Stimulated activated CD4-positive, alpha-beta T cell treated with anti-CD3 and anti-CD28 coated beads, Interleukin-12 subunit alpha, Interleukin-12 subunit beta, amount 100 ng/mL, for 48 hours (primary cell): ENCODE data around the gene SCAND1.
A peak's percentile ranks its signal among the peaks of the same experiment; 100 is the strongest.
"Not testable (repeated sequence)": the region's sequence is repeated elsewhere in the genome, so short reads cannot be mapped to it uniquely, and the experiment has no call there.

Experiments
- DNase-seq, 3 donors: peaks; one replicate each; pipeline ENCODE4 v3.0.0-alpha.2; 2020; ENCODE audit warnings: low read depth in 2 of 3, low spot score in 1 of 3

The SCAND1 gene

GRCh38 chr20:35963878-35964277, 9.6 kb upstream of the SCAND1 start:
- no peak for DNase-seq

DNA sequence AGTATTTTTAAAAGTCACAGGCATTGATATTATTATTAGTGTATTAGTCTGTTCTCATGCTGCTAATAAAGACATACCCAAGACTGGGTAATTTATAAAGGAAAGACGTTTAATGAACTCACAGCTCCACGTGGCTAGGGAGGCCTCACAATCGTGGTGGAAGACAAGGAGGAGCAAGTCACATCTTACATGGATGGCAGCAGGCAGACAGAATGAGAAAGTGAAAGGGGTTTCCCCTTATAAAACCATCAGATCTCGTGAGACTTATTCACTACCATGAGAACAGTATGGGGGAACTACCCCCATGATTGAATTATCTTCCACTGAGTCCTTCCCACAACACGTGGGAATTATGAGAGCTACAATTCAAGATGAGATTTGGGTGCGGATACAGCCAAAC, 5.0 kb upstream of the SCAND1 start:
- not testable (repeated sequence) for DNase-seq

DNA sequence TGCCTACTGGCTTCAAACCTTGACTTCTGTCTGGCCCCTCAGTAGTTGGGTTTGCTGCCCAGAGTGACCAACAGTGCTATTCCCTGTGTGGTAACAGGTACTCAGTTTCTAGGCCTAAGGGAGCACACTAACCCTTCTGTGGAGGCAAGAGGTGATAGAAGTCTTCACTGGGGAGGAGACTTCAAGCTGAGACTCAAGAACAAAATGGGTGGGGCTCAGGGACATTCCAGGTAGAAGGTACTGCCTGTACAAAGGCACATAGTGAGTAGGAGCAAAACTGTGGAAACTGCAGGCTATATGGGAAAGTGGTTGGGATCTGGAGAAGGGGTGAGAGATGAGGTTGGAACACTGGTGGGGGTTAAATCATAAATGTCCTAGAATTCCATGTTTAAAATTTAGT, 2.3 kb upstream of the SCAND1 start:
- no peak for DNase-seq

DNA sequence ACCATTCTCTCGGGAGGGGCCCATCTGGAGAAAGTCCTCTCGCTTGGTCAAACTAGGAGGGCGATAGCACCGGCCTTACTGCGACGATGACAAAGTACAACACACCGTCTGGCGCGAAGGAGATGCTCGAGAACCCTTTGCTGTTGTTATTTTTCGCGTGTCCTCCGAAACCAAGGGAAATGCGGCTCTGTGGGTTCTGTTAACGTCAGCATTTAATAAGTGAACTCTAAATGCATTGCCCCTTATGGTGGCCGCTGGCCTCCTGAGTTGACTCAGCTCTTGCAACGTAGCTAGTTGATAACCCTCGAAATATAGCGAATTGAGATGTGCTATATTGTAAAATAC, 577 bp upstream of the SCAND1 start:
- peak in 1 of 3 donors; percentile 9 for DNase-seq

DNA sequence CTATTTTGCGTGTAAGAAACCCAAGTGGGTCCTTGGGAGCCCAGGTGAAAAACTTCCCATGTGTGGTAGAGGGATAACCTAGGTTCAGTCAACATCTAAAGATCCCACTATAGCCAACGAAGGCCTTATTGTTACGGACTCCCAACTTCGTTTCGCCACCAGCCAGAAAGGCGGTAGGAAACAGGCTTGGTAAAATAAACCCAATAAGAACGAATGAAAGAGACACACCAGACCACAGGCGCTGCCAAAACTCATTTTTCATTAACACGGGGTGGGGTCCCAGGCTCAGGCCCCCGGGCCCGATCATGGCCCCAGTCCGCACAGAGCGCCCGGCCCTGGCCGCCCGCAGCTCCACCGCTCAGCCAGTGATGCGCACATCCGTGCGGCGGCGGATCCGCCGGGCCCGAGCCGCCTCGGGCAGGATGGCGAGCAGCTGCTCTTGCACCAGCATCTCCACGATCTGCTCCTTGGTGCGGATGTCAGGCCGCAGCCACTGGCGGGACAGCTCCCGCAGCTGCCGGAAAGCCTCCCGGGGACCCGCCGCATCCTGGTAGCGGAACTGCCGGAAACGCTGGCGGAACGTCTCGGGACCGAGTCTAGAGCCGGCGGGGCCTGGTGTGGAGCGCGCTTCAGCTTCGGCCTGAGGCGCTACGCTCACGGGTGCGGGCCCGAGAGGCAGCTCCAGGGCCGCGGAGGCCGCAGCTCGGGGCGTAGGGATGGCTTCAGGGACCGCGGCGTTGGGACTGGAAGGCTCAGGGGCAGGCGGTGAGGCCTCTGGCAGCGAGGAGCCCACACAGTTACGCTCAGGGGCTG, 709 bp downstream of the SCAND1 start:
- peak; percentile 44 to 61 (median 57) for DNase-seq

GRCh38 chr20:35952480-35953386, 1.6 kb downstream of the SCAND1 start:
- DNase-seq, result no peak

- not testable (repeated sequence) for DNase-seq
These were observed 2.2 kb downstream of the SCAND1 start for GRCh38 chr20:35952080-35952479.

- no peak for DNase-seq
These were observed 4.2 kb downstream of the SCAND1 start for GRCh38 chr20:35950093-35950492.

DNA sequence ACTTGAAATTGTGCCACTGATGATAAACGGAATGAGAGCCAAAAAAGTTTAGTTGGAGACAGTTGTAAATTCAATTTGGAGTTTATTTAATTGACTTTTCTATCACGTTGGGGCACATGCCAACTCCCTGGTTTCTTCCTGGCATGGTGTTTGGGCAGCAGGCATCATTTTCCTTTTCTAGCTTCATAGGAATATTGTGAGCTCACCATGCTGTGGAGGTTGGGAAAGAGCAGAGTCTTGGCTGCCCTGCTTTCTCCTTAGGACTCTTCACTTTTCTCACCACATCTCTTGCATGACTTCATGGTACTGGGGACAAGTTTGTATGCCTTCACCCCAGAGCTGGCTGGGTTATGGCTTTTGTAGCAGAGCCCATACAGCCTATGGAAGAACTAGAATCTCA, 6.4 kb downstream of the SCAND1 start:
- no peak for DNase-seq

DNA sequence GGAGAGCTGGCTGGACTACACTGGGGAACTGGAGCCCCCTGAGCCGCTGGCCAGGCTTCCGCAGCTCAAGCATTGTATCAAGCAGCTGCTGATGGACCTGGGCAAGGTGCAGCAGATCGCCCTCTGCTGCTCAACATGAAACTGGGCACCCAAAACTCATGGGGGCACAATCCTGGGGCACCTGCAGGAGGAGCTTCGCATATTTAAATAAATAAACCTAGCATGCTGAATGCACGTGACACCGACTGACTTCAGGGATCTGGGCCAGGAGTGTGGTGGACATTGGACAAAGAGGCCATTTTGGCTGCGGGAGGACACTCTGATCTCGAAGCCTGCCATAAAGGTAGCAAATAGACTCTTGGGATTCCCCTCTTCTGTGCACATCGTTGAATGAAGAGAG, 6.8 kb downstream of the SCAND1 start:
- DNase-seq, result no peak

- DNase-seq, result no peak
These were observed 12.1 kb downstream of the SCAND1 start for GRCh38 chr20:35942243-35942642.

- DNase-seq, result no peak
These were observed 12.7 kb downstream of the SCAND1 start for GRCh38 chr20:35941620-35942019.

- no peak for DNase-seq
These were observed 15.0 kb downstream of the SCAND1 start for GRCh38 chr20:35939264-35939663.

DNA sequence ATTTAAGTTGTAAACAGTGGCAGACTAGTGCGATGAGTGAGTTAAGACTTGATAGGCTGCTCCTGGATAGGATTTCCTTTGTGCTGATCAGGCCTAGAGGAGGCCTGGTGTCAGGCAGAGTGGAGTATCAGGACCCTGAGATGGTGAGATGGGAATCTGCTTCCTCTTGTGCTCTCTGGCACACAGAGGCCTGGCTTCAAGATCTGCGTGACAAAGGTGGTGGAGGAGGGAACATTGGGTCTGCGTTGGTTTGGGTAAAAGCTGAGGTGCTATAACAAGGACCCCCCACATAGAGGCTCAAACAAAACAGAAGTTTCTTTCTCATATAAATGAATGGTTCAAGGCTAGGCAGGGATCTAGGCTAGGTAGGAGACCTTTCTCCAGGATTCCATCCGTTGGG, 20.3 kb downstream of the SCAND1 start:
- DNase-seq, result no peak

DNA sequence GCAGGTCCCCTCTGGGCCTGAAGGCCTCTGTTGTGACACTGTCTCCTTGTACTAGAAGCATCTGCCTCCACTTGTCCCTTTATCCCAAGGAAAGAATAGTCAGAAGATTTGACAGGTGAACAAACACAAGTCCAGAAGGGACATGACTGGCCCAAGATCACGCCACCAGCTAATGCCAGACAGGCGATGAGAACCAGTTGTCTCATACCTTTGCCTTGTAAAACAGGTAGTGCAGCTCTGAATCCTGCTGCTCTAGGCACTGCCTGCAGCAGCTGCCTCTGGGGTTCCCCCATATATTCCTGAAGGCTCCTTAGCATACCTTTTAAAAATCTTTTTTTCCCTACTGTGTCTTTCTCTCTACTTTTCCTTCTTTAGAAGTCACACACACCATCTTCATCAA, 25.0 kb downstream of the SCAND1 start:
- no peak for DNase-seq

- no peak for DNase-seq
These were observed 33.8 kb downstream of the SCAND1 start for GRCh38 chr20:35920523-35920922.

DNA sequence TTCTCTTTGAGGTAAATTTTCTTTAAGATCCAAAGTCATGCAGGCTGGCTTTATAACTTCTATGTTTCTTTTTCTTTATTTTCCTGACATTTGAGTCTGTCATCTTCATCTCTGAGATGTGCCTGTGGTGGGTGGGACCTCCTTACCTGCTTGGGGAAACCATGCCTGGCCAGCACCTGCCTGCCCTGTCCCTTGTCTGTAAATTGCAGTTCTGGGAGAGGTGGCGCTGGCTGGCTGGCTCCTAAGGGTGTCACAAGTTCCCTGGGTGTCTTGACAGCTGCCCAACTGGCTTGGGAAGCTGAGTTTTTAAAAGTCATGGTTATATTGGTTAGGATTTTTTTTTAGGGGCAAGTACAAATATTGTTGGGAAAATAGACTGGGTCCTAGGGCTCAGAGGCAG, 36.3 kb downstream of the SCAND1 start:
- DNase-seq, result no peak

GRCh38 chr20:35917077-35917476, 37.2 kb downstream of the SCAND1 start:
- no peak for DNase-seq

- no peak for DNase-seq
These were observed 41.4 kb downstream of the SCAND1 start for GRCh38 chr20:35912881-35913280.

- DNase-seq, result no peak
These were observed 44.0 kb downstream of the SCAND1 start for GRCh38 chr20:35910254-35910653.

DNA sequence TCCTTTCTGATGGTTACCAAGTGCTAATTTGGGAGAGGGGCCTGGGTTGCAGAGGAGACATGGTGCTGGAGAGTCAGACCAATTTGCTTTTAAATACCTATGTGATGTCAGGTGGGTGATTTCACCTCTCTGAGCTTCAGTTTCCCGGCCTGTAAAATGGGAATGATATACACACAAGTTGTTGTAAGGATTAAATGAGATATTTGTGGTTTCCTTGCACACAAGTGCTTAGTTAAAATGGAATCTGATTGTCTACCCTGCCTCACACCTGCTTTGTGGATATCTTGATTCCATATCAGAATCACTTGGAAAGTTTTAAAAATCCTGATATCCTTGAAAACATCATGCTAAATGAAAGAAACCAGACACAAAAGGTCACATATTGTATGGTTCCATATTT, 44.5 kb downstream of the SCAND1 start:
- DNase-seq, result no peak

DNA sequence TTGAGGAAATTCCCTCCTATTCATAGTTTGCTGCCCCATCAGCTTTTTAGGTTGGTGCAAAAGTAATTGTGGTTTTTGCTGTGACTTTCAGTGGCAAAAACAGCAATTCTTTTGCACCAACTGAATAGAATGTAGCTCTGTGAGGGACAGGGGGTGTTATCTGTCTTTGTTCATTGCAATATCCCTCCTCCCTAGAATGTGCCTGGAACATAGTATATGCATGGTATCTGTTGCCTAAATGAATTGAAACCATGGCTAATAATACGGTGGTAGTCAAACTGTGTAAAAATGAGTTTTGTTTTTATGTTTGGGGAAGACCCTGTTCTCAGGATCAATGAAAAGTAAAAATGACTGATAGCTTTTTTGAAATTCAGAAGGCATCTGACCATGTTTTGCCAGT, 45.1 kb downstream of the SCAND1 start:
- no peak for DNase-seq
